SK-N-SH treated with all-trans-retinoic acid at 6 μM for 48 hours (cell line): ENCODE results near the gene KCNA2.

Experiments
- RARB ChIP-seq: fragments of 250-450 bp; sonication (Bioruptor Pico); IDR thresholded peaks from 2 replicates; pipeline ENCODE4 v1.8.0; 2021; ENCODE audit warnings: mild to moderate bottlenecking, moderate library complexity
- TCF4 ChIP-seq: fragments of 250-450 bp; sonication (Bioruptor Pico); IDR thresholded peaks from 2 replicates; pipeline ENCODE4 v1.8.0; 2021; ENCODE audit warnings: mild to moderate bottlenecking, moderate library complexity, borderline replicate concordance
- ZFP3 ChIP-seq: fragments of 250-450 bp; sonication (Bioruptor Pico); IDR thresholded peaks from 2 replicates; pipeline ENCODE4 v1.5.0; 2020; ENCODE audit warnings: mild to moderate bottlenecking, moderate library complexity

GRCh38 chr1:110606657-110607535 lies 738 bp upstream of the KCNA2 start:
- no peak for TF ChIP-seq RARB (CRISPR knock-in tag)
- TF ChIP-seq TCF4 (CRISPR knock-in tag) = no peak
- no peak for TF ChIP-seq ZFP3 (CRISPR knock-in tag)
